Measurements from ENCODE around the gene GPN2. TPM values are rescaled to one million over a fixed set of nuclear protein-coding genes. Genes with fewer than 3 reads are reported as not detected.

Gene GPN2
- total and polyA plus RNA-seq, 2 donors (not counting 3 experiments of a cell fraction or from before 2014, with no cell fraction given) = 21.9 to 37.4 TPM

DNA sequence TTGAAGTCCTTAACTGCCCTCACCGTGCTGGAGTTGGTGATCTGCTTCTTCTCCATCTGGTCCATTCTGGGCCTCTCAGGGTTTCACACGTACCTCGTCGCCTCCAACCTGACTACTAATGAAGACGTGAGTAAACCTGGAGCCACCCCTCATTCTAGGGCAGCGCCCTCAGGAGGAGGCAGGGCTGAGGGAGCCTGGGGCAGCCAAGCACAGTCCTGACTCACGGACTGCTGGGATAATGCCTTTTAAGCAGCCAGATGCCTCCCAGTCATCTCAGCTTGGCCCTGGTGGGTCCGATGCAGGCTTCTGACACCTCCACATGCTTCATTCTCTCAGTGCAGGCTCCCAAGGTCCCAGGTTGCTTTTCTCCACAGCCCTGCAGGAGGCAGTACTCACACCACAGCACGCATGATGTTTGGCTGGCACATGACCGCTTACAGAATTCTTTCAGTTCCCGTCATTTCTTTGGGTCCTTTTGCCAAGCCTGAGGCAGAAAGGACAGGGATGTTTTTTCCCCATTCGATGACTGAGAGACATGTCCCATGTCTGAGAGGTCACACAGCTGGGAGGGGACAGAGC lies 38.9 kb downstream of the GPN2 start:
- dilution Hi-C loops (cut with MboI; ENCODE audit: extremely low pct_ligation_motif_present, low sequenced_read_pairs) = no loop called here
- H3K9ac ChIP-seq (replicated peaks; ENCODE audit: extremely low read depth, insufficient read depth, low read length) = no peak overlapping the region
- no peaks in the 10 kb centered on the region for H4K20me1 ChIP-seq (replicated peaks; ENCODE audit: control insufficient read depth, extremely low read depth, insufficient read depth, low read length)
- H3K9me1 ChIP-seq (replicated peaks; ENCODE audit: control insufficient read depth, extremely low read depth, insufficient read depth, low read length) = no peaks in the 10 kb centered on the region
- H2AFZ ChIP-seq (ENCODE audit: low read depth, low read length) = no peak overlapping the region
- intact Hi-C loops (cut with micrococcal nuclease) = no loop called here
- POLR2A ChIA-PET = no interaction called here
- no TSS peak for BruUV-seq (replicated peaks)
- H3K27ac ChIP-seq (ENCODE audit: insufficient read depth, low read depth, low read length) = no peak overlapping the region
- DNase-seq (ENCODE audit: low read depth, low spot score) (no peak), FAIRE-seq (no peak)
- no peaks in the 10 kb centered on the region for H3K27me3 ChIP-seq (ENCODE audit: control insufficient read depth in 2 of 2, insufficient read depth in 2 of 2, low read length in 2 of 2)
- TF ChIP-seq, protein P1, sequence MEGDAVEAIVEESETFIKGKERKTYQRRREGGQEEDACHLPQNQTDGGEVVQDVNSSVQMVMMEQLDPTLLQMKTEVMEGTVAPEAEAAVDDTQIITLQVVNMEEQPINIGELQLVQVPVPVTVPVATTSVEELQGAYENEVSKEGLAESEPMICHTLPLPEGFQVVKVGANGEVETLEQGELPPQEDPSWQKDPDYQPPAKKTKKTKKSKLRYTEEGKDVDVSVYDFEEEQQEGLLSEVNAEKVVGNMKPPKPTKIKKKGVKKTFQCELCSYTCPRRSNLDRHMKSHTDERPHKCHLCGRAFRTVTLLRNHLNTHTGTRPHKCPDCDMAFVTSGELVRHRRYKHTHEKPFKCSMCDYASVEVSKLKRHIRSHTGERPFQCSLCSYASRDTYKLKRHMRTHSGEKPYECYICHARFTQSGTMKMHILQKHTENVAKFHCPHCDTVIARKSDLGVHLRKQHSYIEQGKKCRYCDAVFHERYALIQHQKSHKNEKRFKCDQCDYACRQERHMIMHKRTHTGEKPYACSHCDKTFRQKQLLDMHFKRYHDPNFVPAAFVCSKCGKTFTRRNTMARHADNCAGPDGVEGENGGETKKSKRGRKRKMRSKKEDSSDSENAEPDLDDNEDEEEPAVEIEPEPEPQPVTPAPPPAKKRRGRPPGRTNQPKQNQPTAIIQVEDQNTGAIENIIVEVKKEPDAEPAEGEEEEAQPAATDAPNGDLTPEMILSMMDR (IDR thresholded peaks at IDR 0.05; ENCODE audit: extremely low read depth in 1 of 2, insufficient read depth in 1 of 2, low read depth in 1 of 2, low read length in 2 of 2) = peak in 1 of 2 donors; percentile 12
- TF ChIP-seq EZH2 (IDR thresholded peaks at IDR 0.05; ENCODE audit: borderline replicate concordance, low read depth, low read length, severe bottlenecking) = no peak
- no peak overlapping the region for H3K4me3 ChIP-seq (replicated peaks in 1 of 3; ENCODE audit: insufficient read depth in 1 of 3, low read depth in 1 of 3, low read length in 3 of 3)
- peaks cover 9% of the 10 kb centered on the region for H3K4me1 ChIP-seq (ENCODE audit: control insufficient read depth, extremely low read depth, insufficient read depth, low read length)
- H3K79me2 ChIP-seq (ENCODE audit: control insufficient read depth, insufficient read depth, low read length) = no peaks in the 10 kb centered on the region
- no peak overlapping the region for H3K4me2 ChIP-seq (ENCODE audit: insufficient read depth, low read length)
- H3K36me3 ChIP-seq (ENCODE audit: control insufficient read depth in 2 of 2, extremely low read depth in 1 of 2, insufficient read depth in 2 of 2, low read length in 2 of 2) = peaks cover 12 to 36% of the 10 kb centered on the region in 2 experiments
- no peaks in the 10 kb centered on the region for H3K9me3 ChIP-seq (replicated peaks; ENCODE audit: control insufficient read depth, insufficient read depth, low read length)
- CTCF ChIA-PET = interaction anchor here (0.7 to 3.3 kb wide), 4 partner anchors 14 to 249 kb away, joined by 4 to 27 read pairs (median 10); no protein-coding TSS in a partner anchor

DNA sequence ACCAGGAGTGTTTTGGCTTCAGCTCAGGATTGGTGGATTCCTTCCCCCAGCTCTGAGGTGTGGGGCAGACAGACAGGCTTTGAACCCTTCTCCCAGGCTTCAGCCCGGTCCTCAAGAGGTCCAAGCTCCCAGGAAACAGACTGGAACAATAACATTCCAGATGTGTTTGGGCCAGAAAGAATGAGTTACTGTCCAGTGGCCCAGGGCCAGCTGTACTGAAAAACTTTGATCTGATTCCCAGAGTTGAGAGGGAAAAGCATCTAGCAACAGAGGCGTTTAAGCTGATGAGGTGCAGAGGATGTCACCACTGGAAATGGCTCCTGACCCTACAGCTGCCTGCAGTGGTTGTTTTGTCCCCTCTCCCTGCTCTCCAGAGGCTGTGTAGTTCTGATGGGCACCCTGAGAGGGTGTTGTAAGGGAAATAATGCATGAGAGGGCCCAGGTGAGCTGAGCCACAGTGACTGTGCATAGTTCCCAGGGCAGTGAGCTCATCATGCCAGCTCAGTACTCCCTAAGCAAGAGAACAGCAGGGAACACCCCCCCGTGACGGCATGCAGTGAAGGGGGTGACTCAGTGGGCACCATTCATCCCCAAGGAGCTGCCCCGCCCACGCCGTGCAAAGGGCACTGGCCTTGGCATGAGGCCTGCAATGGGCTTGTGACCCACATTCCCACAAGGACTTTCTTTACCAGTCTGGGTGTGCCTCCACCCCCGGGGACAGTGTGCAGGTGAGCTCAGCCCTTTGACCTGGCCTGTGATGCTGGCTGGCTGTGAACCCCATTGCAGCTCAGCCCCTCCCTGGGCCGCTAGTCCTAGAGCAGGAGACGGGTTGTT lies 40.9 kb downstream of the GPN2 start:
- ChIA-PET CTCF (interaction anchor here (0.9 to 3.3 kb wide), 14 partner anchors 9 to 247 kb away, joined by 3 to 27 read pairs (median 7); partner anchors contain the start of gene ZDHHC18), POLR2A (interaction anchor here (0.8 to 1.5 kb wide), 2 partner anchors 16 to 21 kb away, joined by 4 read pairs; no protein-coding TSS in a partner anchor)
- no peaks in the 10 kb centered on the region for H3K27me3 ChIP-seq (ENCODE audit: control insufficient read depth in 2 of 2, insufficient read depth in 2 of 2, low read length in 2 of 2)
- no TSS peak for BruUV-seq (replicated peaks)
- peaks cover 9% of the 10 kb centered on the region for H3K4me1 ChIP-seq (ENCODE audit: control insufficient read depth, extremely low read depth, insufficient read depth, low read length)
- no peak overlapping the region for H2AFZ ChIP-seq (ENCODE audit: low read depth, low read length)
- H3K4me2 ChIP-seq (ENCODE audit: insufficient read depth, low read length) = no peak overlapping the region
- intact Hi-C loops (cut with micrococcal nuclease) = no loop called here
- H3K9ac ChIP-seq (replicated peaks; ENCODE audit: extremely low read depth, insufficient read depth, low read length) = peak overlapping the region; percentile 21
- no peaks in the 10 kb centered on the region for H3K9me3 ChIP-seq (replicated peaks; ENCODE audit: control insufficient read depth, insufficient read depth, low read length)
- DNase-seq (ENCODE audit: low read depth, low spot score) (peak; percentile 61), FAIRE-seq (peak; percentile 40)
- peak overlapping the region; percentile 75 for H3K27ac ChIP-seq (ENCODE audit: insufficient read depth, low read depth, low read length)
- H3K4me3 ChIP-seq (replicated peaks in 1 of 3; ENCODE audit: insufficient read depth in 1 of 3, low read depth in 1 of 3, low read length in 3 of 3) = no peak overlapping the region
- dilution Hi-C loops (cut with MboI; ENCODE audit: extremely low pct_ligation_motif_present, low sequenced_read_pairs) = no loop called here
- no peaks in the 10 kb centered on the region for H3K9me1 ChIP-seq (replicated peaks; ENCODE audit: control insufficient read depth, extremely low read depth, insufficient read depth, low read length)
- H3K79me2 ChIP-seq (ENCODE audit: control insufficient read depth, insufficient read depth, low read length) = no peaks in the 10 kb centered on the region
- TF ChIP-seq FOS (IDR thresholded peaks at IDR 0.05; ENCODE audit: borderline replicate concordance, insufficient read depth, low read length) (peak; percentile 58), JUN (IDR thresholded peaks at IDR 0.05; ENCODE audit: borderline replicate concordance, insufficient read depth, insufficient read length, low read depth) (peak; percentile 24), POLR2A (IDR thresholded peaks at IDR 0.05; ENCODE audit: low read depth, low read length) (no peak), GATA2 (IDR thresholded peaks at IDR 0.05; ENCODE audit: insufficient read depth, insufficient read length, low read depth, low read length) (no peak)
- H4K20me1 ChIP-seq (replicated peaks; ENCODE audit: control insufficient read depth, extremely low read depth, insufficient read depth, low read length) = no peaks in the 10 kb centered on the region
- H3K36me3 ChIP-seq (ENCODE audit: control insufficient read depth in 2 of 2, extremely low read depth in 1 of 2, insufficient read depth in 2 of 2, low read length in 2 of 2) = peaks cover 12 to 30% of the 10 kb centered on the region in 2 experiments

All from endothelial cell of umbilical vein (primary cell).